Cardiac fibroblast (primary cell): ENCODE measurements around the gene TRAF2.

Experiments
- DNase-seq, 2 donors: peaks; one replicate each; pipeline versions ENCODE4 v3.0.0 to v3.0.0-alpha.2; 2010; ENCODE audit warnings: low read depth in 2 of 2
- H3K4me3 ChIP-seq, 2 donors: replicated peaks in 1 of 2; 1 replicate in 1 of 2; 2 replicates in 1 of 2; pipeline ENCODE4 v1.5.1; 2011; ENCODE audit warnings: low read depth in 2 of 2, low read length in 2 of 2, mild to moderate bottlenecking in 2 of 2, moderate library complexity in 1 of 2
- CTCF ChIP-seq: IDR thresholded peaks from one replicate; pipeline ENCODE4 v1.5.1; 2011; ENCODE audit warnings: low read depth, mild to moderate bottlenecking, low read length, inconsistent platforms

The TRAF2 gene

GRCh38 chr9:136957461-136957860 lies 71.1 kb downstream of the TRAF2 start:
- H3K4me3 ChIP-seq: no peak overlapping the region
- no peak for DNase-seq

GRCh38 chr9:136957901-136958300 lies 71.6 kb downstream of the TRAF2 start:
- H3K4me3 ChIP-seq: no peak overlapping the region
- no peak for TF ChIP-seq CTCF
- DNase-seq: no peak

More at GRCh38 chr9:136957461-136957860, 71.1 kb downstream of the TRAF2 start:
- no peak for TF ChIP-seq CTCF

- H3K4me3 ChIP-seq: no peak overlapping the region
- DNase-seq: no peak
- TF ChIP-seq CTCF: no peak
These were observed 72.2 kb downstream of the TRAF2 start for GRCh38 chr9:136958473-136958872.

- H3K4me3 ChIP-seq: no peak overlapping the region
- no peak for DNase-seq
- no peak for TF ChIP-seq CTCF
These were observed 72.9 kb downstream of the TRAF2 start for GRCh38 chr9:136958898-136959850.

GRCh38 chr9:136960212-136960937 lies 74.1 kb downstream of the TRAF2 start:
- DNase-seq: no peak
- TF ChIP-seq CTCF: no peak
- no peak overlapping the region for H3K4me3 ChIP-seq

GRCh38 chr9:136960938-136961275 lies 74.6 kb downstream of the TRAF2 start:
- DNase-seq: no peak
- no peak overlapping the region for H3K4me3 ChIP-seq
- no peak for TF ChIP-seq CTCF
